SH-SY5Y (cell line): ENCODE results near the gene SMARCA2.

Experiments
- GATA2 ChIP-seq: IDR thresholded peaks from 2 replicates; pipeline ENCODE4 v1.6.1; 2011; ENCODE audit warnings: mild to moderate bottlenecking, low read depth, low read length
- GATA3 ChIP-seq: IDR thresholded peaks from 2 replicates; pipeline ENCODE4 v1.6.1; 2011; ENCODE audit warnings: low read depth, mild to moderate bottlenecking, low read length, moderate library complexity

SMARCA2 gene

GRCh38 chr9:2196757-2197156 lies 181.6 kb downstream of the SMARCA2 start:
- TF ChIP-seq GATA3, result no peak
- no peak for TF ChIP-seq GATA2

GRCh38 chr9:2198956-2199635 lies 183.9 kb downstream of the SMARCA2 start:
- TF ChIP-seq GATA3 (no peak), GATA2 (no peak)

- TF ChIP-seq GATA2 (no peak), GATA3 (no peak)
Measured at GRCh38 chr9:2199999-2200796, 185.1 kb downstream of the SMARCA2 start.

GRCh38 chr9:2208465-2208864 lies 193.3 kb downstream of the SMARCA2 start:
- TF ChIP-seq GATA3, result no peak
- no peak for TF ChIP-seq GATA2

- peak; percentile 71; the same call in 1 of the 2 replicates for TF ChIP-seq GATA3
- TF ChIP-seq GATA2, result peak; percentile 25; the same call in 1 of the 2 replicates
Measured at GRCh38 chr9:2208991-2209390, 193.8 kb downstream of the SMARCA2 start.

- TF ChIP-seq GATA3 (no peak), GATA2 (peak; percentile 17; the same call in 1 of the 2 replicates)
Measured at GRCh38 chr9:2209400-2209799, 194.3 kb downstream of the SMARCA2 start.

GRCh38 chr9:2210201-2210600 lies 195.1 kb downstream of the SMARCA2 start:
- TF ChIP-seq GATA3, result no peak
- TF ChIP-seq GATA2, result no peak

GRCh38 chr9:2213830-2214468 lies 198.8 kb downstream of the SMARCA2 start:
- no peak for TF ChIP-seq GATA3
- no peak for TF ChIP-seq GATA2

GRCh38 chr9:2214707-2215106 lies 199.6 kb downstream of the SMARCA2 start:
- TF ChIP-seq GATA3 (0 out of 2 replicates have a peak, but pooled peaks have one; percentile 25), GATA2 (no peak)

GRCh38 chr9:2215921-2216441 lies 200.8 kb downstream of the SMARCA2 start:
- TF ChIP-seq GATA3, result no peak
- no peak for TF ChIP-seq GATA2

- TF ChIP-seq GATA2, result no peak
- no peak for TF ChIP-seq GATA3
Measured at GRCh38 chr9:2216591-2216990, 201.4 kb downstream of the SMARCA2 start.

- TF ChIP-seq GATA2, result no peak
Measured at GRCh38 chr9:2217540-2217939, 202.4 kb downstream of the SMARCA2 start.

GRCh38 chr9:2220036-2220435 lies 204.9 kb downstream of the SMARCA2 start:
- TF ChIP-seq GATA3 (no peak), GATA2 (no peak)

- TF ChIP-seq GATA2, result no peak
- no peak for TF ChIP-seq GATA3
Measured at GRCh38 chr9:2227144-2227867, 212.2 kb downstream of the SMARCA2 start.

GRCh38 chr9:2228132-2228531 lies 213.0 kb downstream of the SMARCA2 start:
- no peak for TF ChIP-seq GATA2
- TF ChIP-seq GATA3, result no peak
